HG02938 (cell line): Measurements from ENCODE around the gene GPNMB.
A peak's percentile ranks its signal among the peaks of the same experiment; 100 is the strongest.

Experiments used
- ATAC-seq: cut with Tn5 transposase; IDR thresholded peaks from one replicate; pipeline ENCODE4 v1.9.1; 2021; ENCODE audit warnings: mild to moderate bottlenecking, moderate library complexity; ENCODE audit not compliant: unreplicated experiment

GPNMB gene

DNA sequence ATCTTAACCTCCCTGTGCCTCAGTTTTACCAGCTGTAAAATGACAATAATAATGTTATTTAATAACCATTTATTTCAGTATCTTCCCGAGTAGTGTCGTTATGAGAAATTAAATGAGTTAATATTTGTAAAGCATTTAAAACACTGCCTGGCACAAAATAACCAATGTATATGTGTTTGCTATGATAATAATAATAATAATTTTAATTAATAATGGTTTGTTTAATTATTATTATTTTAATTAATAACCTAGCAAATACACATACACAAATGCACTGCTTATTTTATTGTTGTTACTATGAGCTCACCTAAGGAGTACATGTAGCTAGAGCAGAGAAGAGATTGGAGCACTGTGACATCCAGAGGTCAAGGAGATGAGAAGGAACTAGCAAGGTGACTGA is 18.2 kb upstream of the GPNMB start:
- ATAC-seq, result no peak

DNA sequence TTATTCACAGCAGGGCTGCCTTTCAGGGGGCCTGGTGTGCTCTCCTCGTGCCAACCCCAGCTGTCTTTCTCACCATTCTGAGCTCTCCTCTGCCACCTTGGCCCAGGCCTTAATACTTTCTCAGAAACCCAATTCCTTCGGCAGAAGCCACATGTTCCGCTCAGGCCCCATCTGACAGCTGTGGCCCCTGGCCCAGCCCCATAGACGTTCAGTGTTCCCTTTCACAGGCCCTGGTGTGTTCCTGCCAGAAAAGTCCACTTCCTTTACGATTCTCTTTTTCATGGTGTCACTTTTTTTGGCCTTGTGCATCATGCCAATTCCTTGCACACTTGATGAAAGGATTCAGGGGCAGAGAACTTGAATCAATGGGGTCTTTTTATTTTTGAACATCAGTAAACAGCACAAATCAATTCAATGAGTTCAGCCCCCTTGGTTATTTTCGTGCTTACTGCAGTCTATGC is 15.9 kb upstream of the GPNMB start:
- ATAC-seq, result no peak

DNA sequence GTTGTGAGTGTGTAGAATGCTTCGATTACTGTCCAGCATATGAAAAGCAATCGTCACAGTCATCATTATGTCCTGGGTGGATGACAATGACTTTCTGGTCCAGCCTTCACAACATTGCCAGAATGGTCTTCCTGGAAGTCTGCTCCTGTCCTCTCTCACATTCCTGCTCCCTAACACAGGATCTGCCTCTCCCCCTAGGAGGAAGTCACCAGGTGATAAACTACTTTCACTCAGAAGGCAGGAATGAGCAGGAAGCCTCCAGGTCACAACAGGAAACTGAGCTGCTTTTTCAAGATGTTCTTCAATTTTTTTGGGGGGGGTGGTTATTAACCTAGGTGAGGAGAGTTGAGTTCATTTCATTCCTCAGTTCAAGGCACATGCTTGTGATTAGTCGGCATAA is 13.6 kb upstream of the GPNMB start:
- ATAC-seq, result no peak

DNA sequence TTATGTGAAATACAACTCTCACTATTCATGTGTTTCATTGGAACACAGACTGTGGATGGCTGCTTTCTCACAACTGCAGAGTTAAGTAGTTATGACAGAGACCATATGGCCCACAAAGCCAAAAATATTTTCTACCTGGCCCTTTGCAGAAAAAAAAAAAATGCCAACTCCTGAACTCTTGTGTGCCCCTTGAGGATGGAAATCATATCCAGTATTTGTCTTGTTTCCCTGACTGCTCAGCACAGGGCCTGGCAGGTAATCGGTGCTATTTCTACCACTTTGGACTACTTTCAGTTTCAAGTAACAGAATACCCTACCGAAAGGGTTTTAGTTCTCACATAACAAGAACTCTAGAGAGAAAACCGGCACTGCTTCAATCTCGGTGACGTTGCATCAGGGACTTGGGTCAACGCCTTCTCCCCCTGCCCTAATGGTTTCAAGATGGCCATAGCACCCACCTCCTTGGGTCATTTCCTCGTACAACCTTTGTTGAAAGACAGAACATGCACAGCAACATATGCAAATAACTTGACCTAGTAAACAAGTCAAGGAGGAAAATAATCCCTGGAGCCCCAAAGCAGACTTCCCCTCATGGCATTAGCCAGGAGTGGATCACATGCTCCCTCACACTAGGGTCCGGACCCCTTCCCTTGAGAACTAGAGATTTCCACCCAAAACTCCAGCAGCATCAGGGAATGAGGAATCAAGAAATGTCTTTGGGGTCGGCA is 11.8 kb upstream of the GPNMB start:
- peak; percentile 78 for ATAC-seq

DNA sequence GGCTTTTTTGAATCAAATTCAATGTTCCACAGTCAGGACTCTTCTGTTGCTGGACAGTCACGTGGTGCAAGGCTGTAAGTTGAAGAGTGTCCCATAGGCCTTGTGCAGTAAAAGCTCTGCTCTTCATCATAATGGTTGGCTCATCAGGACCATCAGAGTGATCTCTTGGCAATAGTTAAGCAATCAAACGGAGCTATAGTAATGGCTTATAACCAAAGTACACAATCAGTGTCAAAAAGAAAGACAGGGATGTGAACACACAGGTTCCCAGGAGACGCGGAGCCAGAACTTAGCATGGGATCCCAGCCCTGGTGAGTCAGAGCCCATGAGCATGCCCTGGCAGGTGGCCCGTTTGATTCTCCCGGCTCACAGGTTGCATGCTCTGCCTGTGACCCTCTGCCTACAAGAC is 10.8 kb upstream of the GPNMB start:
- ATAC-seq, result no peak

DNA sequence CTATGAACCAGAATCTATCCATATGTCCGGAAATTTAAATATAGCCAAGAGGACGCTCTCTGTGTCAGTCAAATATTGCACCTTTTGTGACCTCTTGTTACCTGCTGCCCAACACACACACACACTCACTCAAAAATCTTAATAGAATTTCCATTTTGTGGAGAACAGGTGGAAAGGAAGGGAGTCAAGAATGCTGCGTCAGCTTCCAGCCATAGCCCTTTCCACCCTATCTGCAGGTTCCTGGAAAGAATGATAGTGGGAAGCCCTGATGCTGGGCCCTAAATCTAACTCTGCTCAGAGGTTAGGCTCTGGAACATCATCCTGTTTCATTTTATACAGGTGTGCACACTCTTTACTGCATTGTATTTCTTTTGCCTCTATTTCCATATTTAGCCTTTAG is 9.6 kb upstream of the GPNMB start:
- ATAC-seq, result no peak

DNA sequence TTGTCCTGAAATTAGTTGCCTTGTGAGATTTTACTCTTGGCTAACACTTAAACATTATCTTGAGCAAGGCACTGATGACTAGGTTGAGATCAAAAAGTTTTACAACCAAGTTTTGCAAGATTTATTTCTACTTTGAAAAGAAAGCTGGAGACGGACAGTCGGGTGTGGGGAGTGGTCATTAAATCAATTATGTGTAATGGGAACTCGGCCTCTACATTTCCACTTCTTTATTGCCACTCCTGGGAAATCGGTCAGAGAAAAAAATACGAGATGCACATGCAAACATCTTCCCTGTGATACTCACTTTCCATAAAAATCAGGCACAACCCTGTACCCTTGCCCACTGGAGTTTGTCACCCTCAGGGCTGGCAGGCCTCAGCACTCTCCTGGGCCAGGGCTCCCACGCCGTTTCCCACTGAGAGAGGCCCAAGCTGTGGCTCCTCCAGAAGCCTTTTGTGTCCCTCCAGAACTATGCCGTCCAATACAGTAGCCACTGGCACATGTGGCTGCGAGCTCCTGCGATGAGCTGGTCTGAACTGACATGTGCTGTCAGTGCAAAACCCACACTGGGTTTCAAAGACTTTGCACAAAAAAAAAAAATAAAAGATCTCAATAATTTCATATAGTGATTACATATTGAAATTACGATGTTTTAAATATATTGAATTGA is 7.5 kb upstream of the GPNMB start:
- no peak for ATAC-seq

DNA sequence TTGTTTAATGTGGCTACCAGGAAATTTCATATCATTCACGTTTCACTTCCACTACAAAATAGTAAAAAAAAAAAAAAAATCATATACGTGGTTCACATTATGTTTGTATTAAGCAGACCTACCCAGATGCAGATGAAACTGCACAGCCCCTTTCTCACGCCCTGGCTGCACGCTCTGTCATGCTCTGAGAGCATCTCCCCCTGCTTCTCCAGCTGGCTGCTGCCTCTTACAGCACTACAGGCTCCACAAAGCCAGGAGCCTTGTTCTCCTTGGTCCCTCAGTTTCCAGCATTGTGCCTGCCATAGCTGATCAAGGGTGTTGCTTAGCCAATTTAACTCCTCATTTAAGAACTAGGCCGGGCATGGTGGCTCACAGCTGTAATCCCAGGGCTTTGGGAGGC is 6.9 kb upstream of the GPNMB start:
- no peak for ATAC-seq

DNA sequence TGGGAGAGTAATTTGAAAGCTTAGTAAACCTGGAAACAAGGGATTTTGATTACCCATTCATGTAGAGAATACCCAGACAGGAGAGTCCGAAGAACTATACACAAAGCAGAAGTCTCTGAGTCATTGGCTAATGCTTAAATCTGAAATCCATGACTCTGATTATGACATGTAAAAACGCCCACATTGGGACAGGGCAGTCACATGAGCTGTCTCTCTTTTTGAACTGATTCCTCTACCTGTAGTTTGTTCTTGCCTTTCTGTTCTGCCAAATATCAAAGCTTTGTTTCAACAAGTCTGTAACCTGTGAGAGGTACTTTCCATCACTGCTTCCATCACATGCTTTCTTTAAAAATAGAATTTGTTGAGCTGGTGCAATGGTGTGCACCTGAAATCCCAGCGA is 4.3 kb upstream of the GPNMB start:
- no peak for ATAC-seq

DNA sequence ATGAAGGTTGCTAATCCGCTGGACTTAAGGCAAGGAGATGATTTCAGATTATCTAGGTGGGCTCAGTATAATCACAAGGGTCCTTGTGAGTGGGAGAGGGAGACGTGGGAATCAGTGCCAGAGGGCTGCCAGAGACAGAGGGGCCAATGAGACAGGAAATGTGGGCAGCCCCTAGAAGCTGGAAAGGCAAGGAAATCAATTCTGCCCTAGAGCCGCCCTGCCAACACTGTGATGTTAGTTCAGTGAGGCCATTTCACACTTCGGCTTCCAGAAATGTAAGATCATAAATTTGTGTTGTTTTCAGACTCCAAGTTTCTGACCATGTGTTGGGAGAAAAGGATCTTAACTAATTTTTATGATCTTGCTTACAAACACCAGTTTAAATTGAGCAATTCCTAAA is 3.6 kb upstream of the GPNMB start:
- no peak for ATAC-seq

DNA sequence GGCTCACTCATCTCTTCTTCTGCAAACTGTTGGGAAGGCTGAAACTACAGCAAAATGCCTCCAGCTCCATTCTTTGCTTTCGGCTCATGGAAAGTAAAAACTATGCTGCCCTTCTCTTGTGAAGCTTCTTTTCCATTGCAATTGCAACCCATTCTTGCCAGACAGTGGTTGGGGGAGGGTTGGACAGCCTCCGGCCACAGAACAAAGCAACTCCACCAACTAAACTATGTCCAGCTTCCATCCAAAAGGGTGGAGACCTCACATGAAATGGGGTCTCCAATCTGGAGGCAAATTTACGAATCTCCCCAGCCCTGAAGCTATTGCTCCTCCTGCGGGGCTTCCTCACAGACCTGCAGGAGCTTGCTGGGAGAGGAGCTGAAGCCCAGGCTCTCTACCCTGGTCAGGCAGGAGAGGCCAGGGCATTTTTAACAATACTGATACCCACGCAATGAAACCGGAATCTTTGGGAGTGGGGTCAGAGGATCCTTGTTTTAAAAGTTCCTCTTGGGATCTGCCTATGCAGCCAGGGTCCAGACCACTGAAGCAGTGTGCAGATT is 549 bp downstream of the GPNMB start:
- no peak for ATAC-seq

DNA sequence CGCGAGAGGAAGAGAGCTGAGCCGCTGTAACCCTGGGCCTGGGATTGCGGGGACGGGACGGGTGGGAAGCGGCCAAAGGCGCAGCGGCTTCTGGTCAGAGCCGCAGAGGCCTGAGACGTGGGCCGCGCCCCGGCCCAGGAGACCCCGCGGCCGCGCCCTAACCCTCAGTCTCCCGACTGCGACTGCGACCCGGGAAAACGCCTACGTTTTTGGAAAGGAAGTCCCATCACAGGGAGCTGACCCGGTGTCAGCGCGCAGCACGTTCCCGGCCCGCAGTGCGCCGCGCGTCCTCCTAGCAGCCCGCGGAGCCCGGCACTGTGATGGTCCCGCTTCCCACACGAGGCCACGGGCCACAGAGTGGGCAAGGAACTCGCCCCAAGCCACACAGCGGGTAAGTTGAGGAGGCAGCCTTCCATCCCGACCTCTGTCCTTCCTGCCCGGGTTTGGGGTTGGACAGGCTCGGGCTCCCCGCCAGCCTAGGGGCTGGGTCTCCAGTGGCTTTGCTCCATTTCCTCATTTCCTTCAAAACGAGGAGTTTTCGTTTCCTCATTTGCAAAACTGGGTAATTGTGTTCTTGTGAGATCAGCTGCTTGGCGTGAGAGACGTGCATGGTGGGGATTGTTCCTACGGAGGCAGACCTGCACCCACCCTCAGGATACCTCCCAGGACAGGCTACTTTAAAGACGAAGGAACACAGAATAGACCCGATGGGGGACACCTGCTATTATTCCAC is 1.2 kb downstream of the GPNMB start:
- ATAC-seq, result no peak

DNA sequence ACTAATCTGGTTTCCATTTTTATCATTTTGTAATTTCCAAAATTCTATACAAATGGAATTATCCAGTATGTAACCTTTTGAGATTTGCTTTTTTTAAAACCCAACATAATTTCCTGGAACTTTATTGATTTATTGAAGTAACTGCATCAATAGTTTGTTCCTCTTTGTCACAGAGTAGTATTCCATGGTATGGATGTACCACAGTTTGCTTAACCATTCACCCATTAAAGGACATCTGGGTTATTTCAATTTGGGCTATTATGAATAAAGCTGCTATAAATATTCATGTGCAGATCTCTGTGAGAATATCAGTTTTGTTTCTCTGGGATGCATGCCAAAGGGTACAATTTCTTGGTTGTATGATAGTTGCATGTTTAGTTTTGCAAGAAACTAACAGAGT is 2.9 kb downstream of the GPNMB start:
- ATAC-seq, result no peak

DNA sequence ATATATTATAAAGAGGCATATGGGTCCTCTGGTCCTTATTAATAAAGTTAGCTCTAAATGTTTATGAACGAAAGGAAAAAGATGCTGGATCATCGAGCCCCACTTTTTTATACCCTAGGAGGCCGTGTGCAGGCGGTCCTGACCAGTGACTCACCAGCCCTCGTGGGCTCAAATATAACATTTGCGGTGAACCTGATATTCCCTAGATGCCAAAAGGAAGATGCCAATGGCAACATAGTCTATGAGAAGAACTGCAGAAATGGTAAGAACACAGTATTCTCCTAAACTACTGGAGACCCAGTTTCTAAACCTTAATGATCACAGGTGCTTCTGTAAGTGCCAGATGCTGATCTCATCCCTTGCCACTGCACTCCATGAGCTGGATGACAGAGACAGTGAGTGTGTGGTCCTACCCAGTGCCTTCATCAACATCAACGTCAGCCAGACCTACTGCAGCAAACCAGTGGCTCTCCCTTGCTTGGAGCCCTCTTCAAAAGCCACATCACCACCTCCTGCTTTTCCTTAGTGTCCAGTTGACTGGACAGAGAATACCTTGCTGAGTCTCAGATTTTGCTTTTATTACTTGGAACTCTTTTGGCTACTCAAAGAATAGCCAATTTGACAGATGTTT is 7.6 kb downstream of the GPNMB start:
- ATAC-seq, result no peak

DNA sequence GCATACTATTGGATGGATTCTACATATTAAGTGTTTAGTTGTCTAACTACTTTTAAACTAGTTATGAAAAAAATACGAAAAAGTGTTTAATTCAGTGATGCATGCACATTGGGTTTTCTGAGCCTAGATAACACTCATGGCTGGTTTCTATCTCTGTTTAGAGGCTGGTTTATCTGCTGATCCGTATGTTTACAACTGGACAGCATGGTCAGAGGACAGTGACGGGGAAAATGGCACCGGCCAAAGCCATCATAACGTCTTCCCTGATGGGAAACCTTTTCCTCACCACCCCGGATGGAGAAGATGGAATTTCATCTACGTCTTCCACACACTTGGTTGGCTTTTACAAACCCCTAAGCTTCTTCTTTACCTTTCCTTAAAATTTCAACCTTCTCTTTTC is 10.2 kb downstream of the GPNMB start:
- no peak for ATAC-seq

DNA sequence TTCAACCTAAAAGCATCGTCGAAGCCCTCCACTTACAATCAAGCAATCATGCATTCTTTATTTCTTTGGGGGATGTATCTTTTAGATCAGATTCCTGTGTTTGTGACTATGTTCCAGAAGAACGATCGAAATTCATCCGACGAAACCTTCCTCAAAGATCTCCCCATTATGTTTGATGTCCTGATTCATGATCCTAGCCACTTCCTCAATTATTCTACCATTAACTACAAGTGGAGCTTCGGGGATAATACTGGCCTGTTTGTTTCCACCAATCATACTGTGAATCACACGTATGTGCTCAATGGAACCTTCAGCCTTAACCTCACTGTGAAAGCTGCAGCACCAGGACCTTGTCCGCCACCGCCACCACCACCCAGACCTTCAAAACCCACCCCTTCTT is 13.8 kb downstream of the GPNMB start:
- no peak for ATAC-seq

DNA sequence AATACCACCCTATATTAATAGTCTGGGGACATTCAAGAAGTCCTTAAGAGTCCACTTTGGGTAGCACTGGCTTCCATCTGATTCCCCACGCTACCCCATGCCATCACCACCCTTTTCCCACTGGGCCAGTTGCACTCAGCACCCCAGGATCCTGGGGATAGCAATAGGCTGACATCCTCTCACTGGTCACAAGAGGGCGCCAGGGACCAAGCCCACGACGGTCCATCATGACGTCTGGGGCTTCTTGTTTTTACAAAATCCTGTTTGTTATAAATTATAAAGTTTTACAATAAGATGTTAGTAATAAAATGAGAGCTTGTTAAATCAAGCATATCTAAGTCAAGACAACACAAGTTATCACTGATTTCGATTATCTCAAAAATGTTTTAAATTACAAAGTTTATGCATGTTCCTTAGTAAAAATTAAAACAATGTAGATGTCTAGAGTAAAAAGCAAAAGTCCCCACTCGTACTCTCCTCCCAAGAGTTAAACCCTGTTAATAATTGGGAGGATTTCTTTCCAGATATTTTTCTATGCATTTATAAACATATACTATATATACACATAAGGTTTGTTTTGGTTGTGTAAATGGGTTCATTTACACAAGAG is 15.4 kb downstream of the GPNMB start:
- ATAC-seq, result peak; percentile 68

DNA sequence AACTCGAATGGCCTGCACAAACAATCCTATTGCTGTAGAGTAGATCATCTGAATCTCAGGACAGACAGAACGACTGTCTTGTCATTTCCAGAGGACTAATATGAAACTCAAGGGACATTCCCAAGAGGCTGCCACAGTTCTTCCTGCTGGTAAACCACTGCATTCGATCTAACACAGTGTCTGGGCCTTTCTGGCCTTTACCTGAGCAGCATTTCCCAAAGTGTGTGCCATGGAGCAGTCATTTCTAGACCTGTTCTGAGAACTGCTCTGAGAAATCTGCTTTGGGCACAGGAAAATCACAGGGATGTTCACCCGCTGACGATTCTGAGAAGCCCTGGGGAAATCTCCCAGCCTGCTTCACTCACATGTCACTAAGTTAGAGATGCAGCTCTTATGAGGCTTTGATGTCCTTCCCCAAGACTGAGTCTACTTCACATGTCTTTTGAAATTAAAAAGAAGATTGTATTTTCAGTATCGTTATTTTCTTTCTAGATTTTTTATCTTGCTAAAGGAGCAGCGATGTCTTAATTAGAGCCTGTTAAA is 18.4 kb downstream of the GPNMB start:
- no peak for ATAC-seq

DNA sequence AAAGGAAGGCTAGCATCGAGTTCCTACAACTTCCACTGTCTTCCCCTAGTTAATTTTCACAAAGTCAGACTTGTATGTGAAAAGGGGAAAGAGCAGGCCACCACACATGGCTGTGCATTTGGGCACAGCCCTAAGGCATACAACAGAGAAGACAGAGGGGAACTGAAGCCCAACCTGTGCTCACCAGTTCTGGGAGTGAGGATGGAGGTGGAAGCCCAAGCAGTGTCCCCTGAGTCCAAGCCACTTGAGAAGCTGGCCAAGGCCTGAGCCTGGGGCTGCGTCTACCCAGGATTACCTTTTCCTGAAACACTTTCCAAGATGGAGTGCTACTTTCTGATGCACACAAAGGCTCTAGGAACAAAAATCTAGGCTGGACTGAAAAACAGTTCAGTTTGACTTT is 20.3 kb downstream of the GPNMB start:
- no peak for ATAC-seq

DNA sequence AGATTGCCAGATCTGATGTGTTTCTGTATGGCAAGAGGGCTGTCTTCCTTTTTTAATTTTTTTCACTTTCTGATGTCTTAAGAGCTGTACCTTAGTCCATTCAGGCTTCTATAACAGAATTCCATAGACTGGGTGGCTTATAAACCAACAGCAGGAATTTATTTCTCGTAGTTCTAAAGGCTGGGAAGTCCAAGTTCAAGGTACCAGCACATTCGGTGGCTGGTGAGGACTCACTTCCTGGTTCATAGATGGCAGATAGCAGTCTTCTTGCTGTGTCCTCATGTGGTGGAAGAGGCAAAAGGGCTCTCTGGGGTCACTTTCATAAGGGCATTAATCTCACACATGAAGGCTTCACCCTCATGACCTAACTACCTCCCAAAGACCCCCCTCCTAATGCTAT is 20.8 kb downstream of the GPNMB start:
- no peak for ATAC-seq

DNA sequence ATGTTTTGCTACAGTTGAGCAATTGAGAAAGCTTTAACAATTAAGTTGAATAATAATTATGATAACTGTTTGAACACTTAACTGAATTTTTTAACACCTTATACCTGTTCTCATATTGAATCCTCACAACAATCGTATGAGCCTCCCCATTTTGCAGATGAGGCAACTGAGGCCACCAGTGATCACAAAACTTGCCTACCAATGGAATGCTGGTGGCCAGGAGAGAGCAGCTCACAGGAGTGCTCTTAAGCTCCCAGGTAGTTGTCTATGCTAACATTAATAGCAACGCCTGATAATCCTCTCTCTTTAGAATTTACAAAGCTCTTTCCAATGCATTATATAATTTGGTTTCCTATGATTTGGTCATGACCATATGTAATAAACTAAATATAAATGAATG is 21.6 kb downstream of the GPNMB start:
- ATAC-seq, result no peak
